8988T (cell line): ENCODE results near the gene CYP4F2.
"Not testable (repeated sequence)": the region's sequence is repeated elsewhere in the genome, so short reads cannot be mapped to it uniquely, and the experiment has no call there.

Source experiments
- DNase-seq: peaks from one replicate; pipeline ENCODE4 v3.0.0; 2011

CYP4F2 gene

DNA sequence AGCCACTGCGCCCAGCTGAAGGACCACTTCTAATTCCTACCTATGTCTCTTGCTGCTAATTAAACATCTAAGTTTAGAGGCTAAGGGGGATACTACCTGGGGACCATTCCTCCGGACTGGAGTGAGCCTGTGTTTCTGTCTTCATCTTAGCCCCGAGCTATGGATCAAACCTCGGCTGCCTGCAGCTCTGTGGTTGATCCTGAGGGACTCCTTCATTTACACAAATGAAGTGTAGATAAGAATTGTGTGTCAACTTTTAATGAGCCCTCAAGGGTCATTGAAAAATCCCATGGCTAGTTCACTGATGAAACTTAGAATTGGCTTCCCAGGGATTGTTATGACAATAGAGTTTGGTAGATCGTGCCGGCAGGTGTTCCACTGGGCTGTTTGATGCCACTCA, 51.0 kb downstream of the CYP4F2 start:
- no peak for DNase-seq

DNA sequence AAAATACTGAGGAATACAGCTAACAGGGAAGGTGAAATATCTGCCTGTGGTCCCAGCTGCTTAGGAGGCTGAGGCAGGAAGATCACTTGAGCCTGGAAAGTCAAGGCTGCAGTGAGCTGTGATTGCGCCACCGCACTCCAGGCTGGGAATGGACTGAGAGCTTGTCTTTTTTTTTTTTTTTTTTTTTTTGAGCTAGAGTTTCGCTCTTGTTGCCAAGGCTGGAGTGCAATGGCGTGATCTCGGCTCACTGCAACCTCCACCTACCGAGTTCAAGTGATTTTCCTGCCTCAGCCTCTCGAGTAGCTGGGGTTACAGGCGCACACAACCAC, 54.0 kb downstream of the CYP4F2 start:
- not testable (repeated sequence) for DNase-seq

DNA sequence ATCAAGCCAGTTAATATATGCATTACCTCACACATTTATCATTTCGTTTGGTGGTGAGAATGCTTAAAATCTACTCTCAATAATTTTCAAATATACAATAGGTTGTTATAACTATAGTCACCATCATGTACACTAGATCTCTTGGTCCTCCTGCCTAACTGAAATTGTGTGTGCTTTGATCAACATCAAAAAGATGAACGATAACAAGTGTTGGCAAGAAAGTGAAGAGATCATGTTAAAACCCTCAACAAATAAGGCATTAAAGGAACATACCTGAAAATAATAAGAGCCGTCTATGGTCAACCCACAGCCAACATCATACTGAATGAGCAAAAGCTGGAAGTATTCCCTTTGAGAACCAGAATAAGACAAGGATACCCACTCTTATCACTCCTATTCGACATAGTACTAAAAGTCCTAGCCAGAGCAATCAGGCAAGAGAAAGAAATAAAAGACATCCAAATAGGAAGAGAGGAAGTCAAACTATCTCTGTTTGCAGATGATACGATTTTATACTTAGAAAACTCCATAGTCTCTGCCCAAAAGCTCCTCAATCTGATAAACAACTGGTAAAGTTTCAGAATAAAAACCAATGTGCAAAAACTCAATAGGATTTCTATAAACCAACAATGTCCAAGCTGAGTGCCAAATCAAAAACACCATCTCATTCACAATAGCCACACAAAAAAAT, 54.5 kb downstream of the CYP4F2 start:
- no peak for DNase-seq

DNA sequence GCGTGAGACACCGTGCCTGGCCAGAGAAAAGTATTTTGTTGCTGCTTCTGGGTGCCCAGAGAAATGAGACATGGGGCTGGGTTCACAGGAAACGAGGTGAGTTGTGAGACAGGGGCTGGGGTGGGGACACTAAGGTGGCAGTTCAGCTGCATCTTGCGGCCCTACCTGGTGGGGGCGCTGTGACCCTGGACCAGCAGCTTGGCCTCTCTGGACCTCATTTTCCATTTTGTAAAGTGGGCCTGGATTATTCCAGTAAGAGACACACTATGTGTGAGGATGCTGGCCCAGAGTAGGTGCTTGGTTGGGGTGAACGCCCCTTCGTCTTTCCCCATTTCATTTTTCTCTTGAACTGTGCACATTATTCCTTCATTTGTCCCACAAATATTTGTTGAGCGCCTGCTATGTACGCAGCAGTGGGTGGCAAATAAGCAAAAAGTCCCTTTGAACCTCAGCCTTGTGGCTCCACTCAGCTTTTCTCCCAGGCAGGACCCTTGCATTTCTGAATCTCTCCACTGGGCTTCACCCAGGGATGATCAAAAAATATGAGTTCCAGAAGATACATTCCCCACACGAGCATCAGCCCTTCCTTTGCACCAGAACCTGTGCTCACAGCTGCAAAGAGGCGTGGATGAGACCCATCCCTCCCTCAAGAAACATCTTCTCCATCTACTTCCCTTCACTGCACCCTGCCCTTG, 55.9 kb downstream of the CYP4F2 start:
- DNase-seq = no peak

DNA sequence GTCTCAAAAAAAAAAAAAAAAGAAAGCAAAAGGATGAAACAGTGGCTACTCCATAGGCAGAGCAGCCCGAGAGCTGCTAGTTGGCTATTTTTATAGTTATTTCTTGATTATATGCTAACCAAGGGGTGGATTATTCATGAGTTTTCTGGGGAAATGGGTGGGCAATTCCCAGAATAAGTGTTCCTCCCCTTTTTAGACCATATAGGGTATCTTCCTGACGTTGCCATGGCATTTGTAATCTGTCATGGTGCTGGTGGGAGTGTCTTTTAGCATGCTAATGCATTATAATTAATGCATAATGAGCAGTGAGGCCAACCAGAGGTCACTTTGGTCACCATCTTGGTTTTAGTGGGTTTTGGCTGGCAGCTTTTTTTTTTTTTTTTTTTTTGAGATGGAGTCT, 57.0 kb downstream of the CYP4F2 start:
- no peak for DNase-seq

DNA sequence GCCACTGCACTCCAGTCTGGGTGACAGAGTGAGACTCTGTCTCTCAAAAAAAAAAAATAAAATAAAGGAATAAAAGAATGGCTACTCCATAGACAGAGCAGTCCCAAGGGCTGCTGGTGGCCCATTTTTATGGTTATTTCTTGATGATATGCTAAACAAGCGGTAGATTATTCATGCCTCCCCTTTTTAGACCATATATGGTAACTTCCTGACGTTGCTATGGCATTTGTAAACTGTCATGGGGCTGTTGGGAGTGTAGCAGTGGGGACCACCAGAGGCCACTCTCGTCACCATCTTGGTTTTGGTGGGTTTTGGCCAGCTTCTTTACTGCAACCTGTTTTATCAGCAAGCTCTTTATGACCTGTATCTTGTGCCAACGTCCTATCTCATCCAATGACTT, 58.0 kb downstream of the CYP4F2 start:
- DNase-seq = not testable (repeated sequence)

DNA sequence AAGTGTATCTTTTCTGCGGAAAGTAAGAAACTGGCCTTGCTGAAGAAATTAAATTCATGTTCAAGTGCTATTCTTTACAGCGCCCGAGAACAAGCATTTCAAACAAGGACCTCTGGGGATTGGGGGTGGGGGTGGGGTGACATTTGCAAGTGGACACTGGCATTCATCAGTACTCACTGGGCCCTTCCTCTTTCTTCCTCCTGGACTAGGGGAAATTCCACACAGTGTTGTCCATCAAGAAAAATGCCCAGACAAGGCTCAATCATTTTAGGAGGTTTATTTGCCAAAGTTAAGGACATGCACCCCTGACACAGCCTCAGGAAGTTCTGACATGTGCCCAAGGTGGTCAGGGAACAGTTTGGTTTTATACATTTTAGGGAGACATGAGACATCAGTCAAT, 59.5 kb downstream of the CYP4F2 start:
- DNase-seq = no peak

DNA sequence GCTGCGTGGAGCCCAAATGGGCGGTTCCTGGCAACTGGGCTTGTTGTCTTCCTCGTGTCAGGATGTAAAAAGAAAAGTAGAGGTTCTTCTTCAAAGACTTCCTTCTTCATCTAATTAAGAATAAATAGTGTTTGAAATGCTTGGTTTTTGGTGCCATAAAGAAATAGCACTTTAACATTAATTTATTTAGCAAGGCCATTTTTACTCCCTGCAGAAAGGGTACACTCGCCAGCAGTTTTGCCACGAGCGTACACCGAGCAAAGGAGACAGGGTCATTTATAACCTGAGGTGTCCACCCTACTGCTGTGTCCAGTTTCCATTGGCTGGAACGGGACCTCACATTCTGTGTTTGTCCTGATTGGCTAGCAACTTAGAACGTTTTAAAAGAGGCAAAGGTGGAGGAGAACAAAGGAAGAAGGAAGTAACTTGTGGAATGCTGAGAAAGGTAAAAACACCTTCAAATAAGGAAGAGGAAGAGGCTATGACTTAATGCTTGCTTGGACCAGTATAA, 60.6 kb downstream of the CYP4F2 start:
- DNase-seq = no peak

DNA sequence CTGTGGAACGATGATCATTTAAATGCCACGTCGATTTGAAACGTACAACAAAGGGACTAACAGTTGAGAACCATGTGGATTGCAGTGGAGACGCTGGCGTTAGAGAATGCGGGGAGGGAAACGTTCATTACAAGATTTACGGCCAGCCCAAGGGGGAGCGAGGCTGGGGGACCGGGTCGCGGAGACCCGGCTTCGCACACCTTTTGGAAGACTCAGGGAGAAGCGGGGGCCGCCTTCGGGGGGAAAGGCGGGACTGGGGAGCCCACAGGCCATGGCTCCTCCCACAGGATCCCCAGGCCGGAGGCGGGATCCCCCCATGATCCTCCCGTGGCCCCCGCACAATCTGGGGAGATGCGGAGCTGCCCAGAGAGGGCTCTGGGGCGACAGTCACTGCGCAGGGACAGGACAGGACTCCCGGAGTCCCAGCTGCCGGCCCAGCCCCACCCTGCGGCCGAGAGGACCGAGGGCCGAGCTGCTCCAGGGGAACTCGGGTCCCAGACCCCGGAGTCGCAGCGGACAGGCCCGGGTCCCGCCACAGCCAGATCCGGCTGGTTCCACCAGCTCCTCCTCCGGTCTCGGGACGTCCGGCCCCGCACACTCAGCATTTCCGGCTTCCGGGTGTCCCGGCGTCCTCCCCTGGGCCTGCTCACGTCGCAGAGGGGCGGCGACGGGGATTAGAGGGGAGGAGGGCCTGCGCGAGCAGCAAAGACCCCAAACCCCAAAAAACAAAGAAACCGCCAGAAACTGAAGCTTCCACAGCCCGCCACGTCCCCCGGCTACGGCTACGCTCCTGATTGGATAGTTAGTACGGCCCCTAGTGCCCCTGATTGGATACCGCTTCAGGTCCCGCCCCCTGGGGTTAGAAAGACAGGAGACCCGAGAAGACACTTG, 61.3 kb downstream of the CYP4F2 start:
- DNase-seq = peak; percentile 56

DNA sequence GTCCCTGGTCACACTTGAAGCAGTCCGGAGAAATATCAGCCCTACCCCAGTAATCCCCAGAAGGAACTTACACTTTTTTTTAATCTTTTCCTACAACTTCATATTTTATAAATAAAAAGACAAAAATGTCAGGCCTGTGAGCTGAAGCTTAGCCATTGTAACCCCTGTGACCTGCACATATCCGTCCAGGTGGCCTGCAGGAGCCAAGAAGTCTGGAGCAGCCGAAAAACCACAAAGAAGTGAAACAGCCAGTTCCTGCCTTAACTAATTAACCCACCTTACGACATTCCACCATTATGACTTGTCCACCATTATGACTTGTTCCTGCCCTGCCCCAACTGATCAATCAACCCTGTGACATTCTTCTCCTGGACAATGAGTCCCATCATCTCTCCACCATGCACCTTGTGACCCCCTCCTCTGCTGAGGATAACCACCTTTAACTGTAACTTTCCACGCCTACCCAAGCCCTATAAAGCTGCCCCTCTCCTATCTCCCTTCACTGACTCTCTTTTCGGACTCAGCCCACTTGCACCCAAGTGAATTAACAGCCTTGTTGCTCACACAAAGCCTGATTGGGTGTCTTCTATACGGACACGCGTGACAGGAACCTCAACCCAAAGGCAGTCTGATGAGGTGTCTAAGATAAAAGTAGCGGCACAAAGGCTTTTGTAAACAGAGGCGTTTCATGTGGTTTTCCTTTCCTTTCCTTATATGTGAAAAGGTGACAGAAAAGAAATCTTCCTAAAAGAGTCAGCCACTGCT, 62.1 kb downstream of the CYP4F2 start:
- not testable (repeated sequence) for DNase-seq

DNA sequence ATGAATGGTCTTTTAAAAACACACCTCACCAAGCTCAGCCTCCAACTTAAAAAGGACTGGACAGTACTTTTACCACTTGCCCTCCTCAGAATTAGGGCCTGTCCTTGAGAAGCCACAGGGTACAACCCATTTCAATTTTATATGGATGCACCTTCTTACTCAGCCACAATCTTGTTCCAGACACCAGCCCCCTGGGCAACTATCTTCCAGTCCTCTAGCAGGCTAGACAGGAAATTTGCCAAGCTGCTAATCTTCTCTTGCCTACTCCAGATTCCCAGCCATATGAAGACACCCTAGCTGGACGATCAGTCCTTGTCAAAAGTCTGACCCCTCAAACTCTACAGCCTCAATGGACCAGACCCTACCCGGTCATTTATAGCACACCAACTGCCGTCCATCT, 63.6 kb downstream of the CYP4F2 start:
- not testable (repeated sequence) for DNase-seq

DNA sequence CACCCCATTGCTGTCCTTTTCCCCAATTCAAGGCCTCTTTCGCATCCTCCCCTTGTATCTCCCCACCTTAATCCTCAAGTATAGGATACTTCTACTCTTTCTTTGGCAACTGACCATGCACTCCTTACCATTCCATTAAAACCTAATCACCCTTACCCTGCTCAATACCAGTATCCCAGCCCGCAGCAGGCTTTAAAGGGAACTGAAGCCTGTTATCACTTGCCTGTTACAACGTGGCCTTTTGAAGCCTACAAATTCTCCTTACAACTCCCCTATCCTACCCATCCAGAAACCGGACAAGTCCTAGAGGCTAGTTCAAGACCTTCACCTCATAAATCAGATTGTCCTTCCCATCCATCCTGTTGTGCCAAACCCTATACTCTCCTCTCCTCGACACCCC, 66.2 kb downstream of the CYP4F2 start:
- DNase-seq = no peak

DNA sequence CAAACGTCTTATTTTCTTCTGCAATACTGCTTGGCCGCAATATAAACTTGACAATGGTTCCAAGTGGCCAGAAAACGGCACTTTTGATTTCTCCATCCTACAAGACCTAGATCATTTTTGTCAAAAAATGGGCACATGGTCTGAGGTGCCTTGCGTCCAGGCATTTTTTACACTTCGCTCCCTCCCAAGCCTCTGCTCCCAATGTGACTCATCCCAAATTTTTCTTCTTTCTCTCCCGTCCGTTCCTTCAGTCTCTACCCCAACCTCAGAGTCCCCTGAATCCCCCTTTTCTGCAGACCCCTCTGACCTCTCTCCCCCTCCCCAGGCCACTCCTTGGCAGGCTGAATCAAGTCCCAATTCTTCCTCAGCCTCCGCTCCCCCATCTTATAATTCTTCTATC, 68.1 kb downstream of the CYP4F2 start:
- no peak for DNase-seq

DNA sequence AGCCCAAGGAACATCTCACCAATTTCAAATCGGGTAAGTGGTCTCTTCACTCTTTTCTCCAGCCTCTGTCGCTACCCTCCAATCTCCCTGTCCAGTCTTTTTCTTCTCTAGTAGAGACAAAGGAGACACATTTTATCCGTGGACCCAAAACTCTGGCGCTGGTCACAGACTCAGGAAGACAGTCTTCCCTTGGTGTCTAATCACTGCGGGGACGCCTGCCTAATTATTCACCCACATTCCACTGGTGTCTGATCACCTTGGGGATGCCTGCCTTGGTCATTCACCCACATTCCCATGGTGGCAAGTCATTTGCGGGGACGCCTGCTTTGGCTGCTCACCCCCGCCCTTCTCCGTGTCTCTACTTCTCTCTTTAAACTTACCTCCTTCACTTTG, 68.6 kb downstream of the CYP4F2 start:
- DNase-seq = no peak

DNA sequence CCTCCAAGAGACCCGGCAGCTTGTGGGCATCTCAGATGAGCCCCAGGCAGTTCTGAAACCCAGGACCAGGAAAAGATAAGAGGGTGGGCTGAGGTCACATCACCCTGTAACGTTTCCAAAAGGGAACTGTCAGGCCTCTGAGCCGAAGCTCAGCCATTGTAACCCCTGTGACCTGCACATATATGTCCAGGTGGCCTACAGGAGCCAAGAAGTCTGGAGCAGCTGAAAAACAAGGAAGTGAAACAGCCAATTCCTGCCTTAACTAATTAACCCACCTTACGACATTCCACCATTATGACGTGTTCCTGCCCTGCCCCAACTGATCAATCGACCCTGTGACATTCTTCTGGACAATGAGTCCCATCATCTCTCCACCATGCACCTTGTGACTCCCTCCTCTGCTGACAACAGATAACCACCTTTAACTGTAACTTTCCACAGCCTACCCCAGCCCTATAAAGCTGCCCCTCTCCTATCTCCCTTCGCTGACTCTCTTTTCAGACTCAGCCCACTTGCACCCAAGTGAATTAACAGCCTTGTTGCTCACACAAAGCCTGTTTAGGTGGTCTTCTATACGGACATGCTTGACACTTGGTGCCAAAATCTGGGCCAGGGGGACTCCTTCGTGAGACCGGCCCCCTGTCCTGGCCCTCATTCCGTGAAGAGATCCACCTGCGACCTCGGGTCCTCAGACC, 69.1 kb downstream of the CYP4F2 start:
- not testable (repeated sequence) for DNase-seq

DNA sequence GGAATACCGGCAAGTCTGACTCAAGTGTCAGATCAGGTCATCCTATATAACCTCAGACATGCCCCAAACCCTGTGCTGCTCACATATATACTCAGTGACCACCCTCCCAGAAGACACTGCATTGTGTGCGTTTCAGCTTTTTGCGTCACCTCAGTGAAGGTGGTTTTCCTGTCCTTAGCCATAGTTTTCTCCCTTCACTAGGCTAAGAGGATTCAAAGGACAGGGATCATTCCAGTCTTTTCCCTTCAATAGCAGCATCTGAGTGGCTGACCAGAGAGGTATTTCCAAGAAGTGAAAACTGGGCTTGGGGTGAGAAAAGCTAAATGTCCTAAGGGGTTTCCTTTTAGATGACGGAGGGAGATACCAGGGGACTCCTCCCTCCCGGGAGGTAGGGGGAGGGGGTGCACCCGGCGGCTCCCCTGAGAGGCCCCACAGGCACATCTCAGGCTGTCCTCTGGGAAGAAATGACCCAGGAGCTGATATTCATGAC, 69.7 kb downstream of the CYP4F2 start:
- no peak for DNase-seq
